GM23338 (cell line): ENCODE data around the gene GRID1. TPM values are rescaled to one million over a fixed set of nuclear protein-coding genes. Genes with fewer than 3 reads are reported as not detected.

Experiments used
- ATAC-seq: fragments of 200-7000 bp; cut with Tn5 transposase; 3 replicates; pipeline ENCODE4 v1.9.1; 2020
- DNase-seq: peaks from one replicate; pipeline ENCODE4 v3.0.0-alpha.2; 2015; ENCODE audit warnings: low spot score
- H2AFZ ChIP-seq: fragments of 200-600 bp; sonication (generic); 2 replicates; pipeline ENCODE4 v1.8.0; 2016; ENCODE audit warnings: antibody characterized with exemption, mild to moderate bottlenecking, moderate library complexity
- H3F3A ChIP-seq: fragments of 200-600 bp; sonication (generic); replicated peaks from 2 replicates; pipeline ENCODE4 v1.8.0; 2017; ENCODE audit warnings: antibody characterized with exemption, mixed run types, low read depth
- H3K27ac ChIP-seq: fragments of 200-600 bp; sonication (generic); 2 replicates; pipeline ENCODE4 v1.6.1; 2016; ENCODE audit warnings: low read depth
- H3K27me3 ChIP-seq: fragments of 200-600 bp; sonication (generic); 2 replicates; pipeline ENCODE4 v1.8.0; 2016; ENCODE audit warnings: mild to moderate bottlenecking, mixed run types, moderate library complexity; ENCODE audit not compliant: insufficient read depth
- H3K36me3 ChIP-seq: fragments of 200-600 bp; sonication (generic); 2 replicates; pipeline ENCODE4 v1.8.0; 2016; ENCODE audit warnings: mild to moderate bottlenecking; ENCODE audit not compliant: insufficient read depth
- H3K4me1 ChIP-seq: fragments of 200-600 bp; sonication (generic); 2 replicates; pipeline ENCODE4 v1.8.0; 2016; ENCODE audit warnings: mild to moderate bottlenecking, moderate library complexity; ENCODE audit not compliant: insufficient read depth
- H3K4me2 ChIP-seq: fragments of 200-600 bp; sonication (generic); 2 replicates; pipeline ENCODE4 v1.7.1; 2017; ENCODE audit warnings: mixed run types
- H3K4me3 ChIP-seq: fragments of 200-600 bp; sonication (generic); 2 replicates; pipeline ENCODE4 v1.6.1; 2016; ENCODE audit warnings: mixed run types
- H3K79me2 ChIP-seq: fragments of 200-600 bp; sonication (generic); replicated peaks from 2 replicates; pipeline ENCODE4 v1.8.0; 2017; ENCODE audit warnings: mild to moderate bottlenecking; ENCODE audit not compliant: insufficient read depth
- H3K9me2 ChIP-seq: fragments of 200-600 bp; sonication (generic); 2 replicates; pipeline ENCODE4 v1.8.0; 2017; ENCODE audit not compliant: insufficient read depth
- H4K20me1 ChIP-seq: fragments of 200-600 bp; sonication (generic); replicated peaks from 2 replicates; pipeline ENCODE4 v1.8.0; 2017; ENCODE audit warnings: mild to moderate bottlenecking; ENCODE audit not compliant: insufficient read depth
- H3K27ac Mint-ChIP-seq: 2 replicates; pipeline ENCODE4 v1.8.0; 2020; ENCODE audit warnings: inconsistent platforms, mild to moderate bottlenecking, moderate library complexity, mixed read lengths
- H3K27me3 Mint-ChIP-seq: 3 replicates; pipeline ENCODE4 v1.8.0; 2022; ENCODE audit warnings: low read depth, mild to moderate bottlenecking, moderate library complexity, mixed read lengths, inconsistent platforms; ENCODE audit not compliant: insufficient read depth, poor library complexity
- H3K36me3 Mint-ChIP-seq: 3 replicates; pipeline ENCODE4 v1.8.0; 2021; ENCODE audit warnings: low read depth, mild to moderate bottlenecking, inconsistent platforms, moderate library complexity, mixed read lengths
- H3K4me1 Mint-ChIP-seq: 3 replicates; pipeline ENCODE4 v1.8.0; 2020; ENCODE audit warnings: mild to moderate bottlenecking, inconsistent platforms, mixed read lengths
- H3K4me3 Mint-ChIP-seq: 3 replicates; pipeline ENCODE4 v1.8.0; 2021; ENCODE audit warnings: moderate library complexity, mild to moderate bottlenecking, inconsistent platforms, mixed read lengths
- H3K9me3 Mint-ChIP-seq: 3 replicates; pipeline ENCODE4 v1.8.0; 2020; ENCODE audit warnings: moderate library complexity, mild to moderate bottlenecking, inconsistent platforms, mixed read lengths
- CREB1 ChIP-seq: fragments of 250-450 bp; sonication (Bioruptor Pico); IDR thresholded peaks from 2 replicates; pipeline ENCODE4 v1.5.0; 2020; ENCODE audit warnings: low read depth, mild to moderate bottlenecking, moderate library complexity
- ETS1 ChIP-seq: IDR thresholded peaks from 2 replicates; pipeline ENCODE4 v1.6.1; 2016; ENCODE audit warnings: antibody characterized with exemption
- EZH2 ChIP-seq: fragments of 200-600 bp; sonication (generic); IDR thresholded peaks from one replicate; pipeline ENCODE4 v1.8.0; 2017; ENCODE audit warnings: antibody characterized with exemption, mild to moderate bottlenecking, low read depth; ENCODE audit not compliant: unreplicated experiment
- EZH2phosphoT487 ChIP-seq: fragments of 200-600 bp; sonication (generic); IDR thresholded peaks from one replicate; pipeline ENCODE4 v1.8.1; 2018; ENCODE audit warnings: antibody characterized with exemption; ENCODE audit not compliant: unreplicated experiment
- JUNB ChIP-seq: IDR thresholded peaks from one replicate; pipeline ENCODE4 v1.6.1; 2016; ENCODE audit warnings: antibody characterized with exemption; ENCODE audit not compliant: unreplicated experiment
- POLR2AphosphoS5 ChIP-seq: IDR thresholded peaks from 2 replicates; pipeline ENCODE4 v1.6.1; 2016; ENCODE audit warnings: antibody characterized with exemption, low read depth
- STAT1 ChIP-seq: IDR thresholded peaks from one replicate; pipeline ENCODE4 v1.6.1; 2016; ENCODE audit warnings: antibody characterized with exemption; ENCODE audit not compliant: unreplicated experiment
- ZNF114 ChIP-seq: fragments of 250-450 bp; sonication (Bioruptor Pico); IDR thresholded peaks from 2 replicates; pipeline ENCODE4 v1.5.0; 2020; ENCODE audit warnings: mild to moderate bottlenecking, moderate library complexity
- ZNF331 ChIP-seq: fragments of 250-450 bp; sonication (Bioruptor Pico); IDR thresholded peaks from 2 replicates; pipeline ENCODE4 v1.5.0; 2020; ENCODE audit warnings: low read depth, mild to moderate bottlenecking, moderate library complexity
- polyA plus RNA-seq: library from polyadenylated mRNA; unstranded; fragments of >200 nt; fragmentation: Nextera tagmentation; extraction: Ambion mirVana; gene quantifications from 2 replicates; pipeline ENCODE4 v1.2.1, GENCODE V29; 2016
- total RNA-seq: library from RNA; depleted of rRNA; stranded (reverse); fragments of >200 nt; shearing (Covaris generic); gene quantifications from 2 replicates; pipeline ENCODE4 v1.2.3, GENCODE V29; 2014
- TF ChIP-seq, protein P1 (sequence below), 2 experiments: fragments of 200-600 bp in 1 of 2; sonication (generic) in 1 of 2; conservative IDR thresholded peaks; 2 replicates each; pipeline versions ENCODE4 v1.5.1 to v1.6.1; 2016 to 2017; ENCODE audit warnings: antibody characterized with exemption in 2 of 2, low read depth in 2 of 2, mild to moderate bottlenecking in 2 of 2, moderate library complexity in 1 of 2

GRID1 gene
- total and polyA plus RNA-seq, 2 experiments from 2014 or later, result 0.14 to 0.15 TPM

DNA sequence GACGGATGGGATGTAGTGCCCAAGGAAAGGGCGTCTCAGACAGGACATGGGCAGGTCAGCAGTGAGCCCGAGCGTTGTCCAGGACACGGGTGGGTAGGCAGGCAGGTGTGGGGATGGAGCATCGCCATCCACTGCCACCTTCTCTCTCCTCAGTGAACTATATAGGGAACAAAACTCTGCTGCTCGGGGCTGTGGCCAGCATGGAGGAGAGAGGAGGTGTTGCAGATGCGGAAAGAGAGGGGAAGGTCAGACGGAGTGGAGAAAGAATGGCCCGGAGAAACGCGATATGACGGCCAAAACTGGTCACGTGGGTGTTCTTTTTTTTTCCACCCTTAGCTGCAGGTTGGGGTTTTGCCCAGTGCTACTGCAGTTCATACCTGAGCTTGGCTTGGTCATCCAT, 71.2 kb downstream of the GRID1 start:
- no peaks in the 10 kb centered on the region for H4K20me1 ChIP-seq
- no peaks in the 10 kb centered on the region for H3K36me3 ChIP-seq
- Mint-ChIP-seq H3K27ac (no peak overlapping the region), H3K27me3 (peaks cover 14% of the 10 kb centered on the region), H3K4me1 (peaks cover 34% of the 10 kb centered on the region), H3K36me3 (no peaks in the 10 kb centered on the region; the same call in 2 of the 3 replicates), H3K9me3 (no peaks in the 10 kb centered on the region), H3K4me3 (no peak overlapping the region)
- no peaks in the 10 kb centered on the region for H3K9me2 ChIP-seq
- no peaks in the 10 kb centered on the region for H3K27me3 ChIP-seq
- H2AFZ ChIP-seq, result no peak overlapping the region
- no peak for DNase-seq
- H3K4me2 ChIP-seq, result no peak overlapping the region
- H3K4me1 ChIP-seq, result peaks cover 19% of the 10 kb centered on the region
- H3K79me2 ChIP-seq, result no peaks in the 10 kb centered on the region
- no peak overlapping the region for H3K4me3 ChIP-seq
- no peak overlapping the region for H3K27ac ChIP-seq
- ATAC-seq, result no peak
- TF ChIP-seq JUNB (no peak), ETS1 (no peak), STAT1 (no peak), CREB1 (CRISPR knock-in tag) (no peak), EZH2phosphoT487 (no peak), ZNF331 (CRISPR knock-in tag) (no peak)
- TF ChIP-seq, protein P1, sequence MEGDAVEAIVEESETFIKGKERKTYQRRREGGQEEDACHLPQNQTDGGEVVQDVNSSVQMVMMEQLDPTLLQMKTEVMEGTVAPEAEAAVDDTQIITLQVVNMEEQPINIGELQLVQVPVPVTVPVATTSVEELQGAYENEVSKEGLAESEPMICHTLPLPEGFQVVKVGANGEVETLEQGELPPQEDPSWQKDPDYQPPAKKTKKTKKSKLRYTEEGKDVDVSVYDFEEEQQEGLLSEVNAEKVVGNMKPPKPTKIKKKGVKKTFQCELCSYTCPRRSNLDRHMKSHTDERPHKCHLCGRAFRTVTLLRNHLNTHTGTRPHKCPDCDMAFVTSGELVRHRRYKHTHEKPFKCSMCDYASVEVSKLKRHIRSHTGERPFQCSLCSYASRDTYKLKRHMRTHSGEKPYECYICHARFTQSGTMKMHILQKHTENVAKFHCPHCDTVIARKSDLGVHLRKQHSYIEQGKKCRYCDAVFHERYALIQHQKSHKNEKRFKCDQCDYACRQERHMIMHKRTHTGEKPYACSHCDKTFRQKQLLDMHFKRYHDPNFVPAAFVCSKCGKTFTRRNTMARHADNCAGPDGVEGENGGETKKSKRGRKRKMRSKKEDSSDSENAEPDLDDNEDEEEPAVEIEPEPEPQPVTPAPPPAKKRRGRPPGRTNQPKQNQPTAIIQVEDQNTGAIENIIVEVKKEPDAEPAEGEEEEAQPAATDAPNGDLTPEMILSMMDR (conservative IDR thresholded peaks at IDR 0.05; ENCODE audit: low read depth in 2 of 2), result no peak
- H3F3A ChIP-seq, result no peaks in the 10 kb centered on the region

DNA sequence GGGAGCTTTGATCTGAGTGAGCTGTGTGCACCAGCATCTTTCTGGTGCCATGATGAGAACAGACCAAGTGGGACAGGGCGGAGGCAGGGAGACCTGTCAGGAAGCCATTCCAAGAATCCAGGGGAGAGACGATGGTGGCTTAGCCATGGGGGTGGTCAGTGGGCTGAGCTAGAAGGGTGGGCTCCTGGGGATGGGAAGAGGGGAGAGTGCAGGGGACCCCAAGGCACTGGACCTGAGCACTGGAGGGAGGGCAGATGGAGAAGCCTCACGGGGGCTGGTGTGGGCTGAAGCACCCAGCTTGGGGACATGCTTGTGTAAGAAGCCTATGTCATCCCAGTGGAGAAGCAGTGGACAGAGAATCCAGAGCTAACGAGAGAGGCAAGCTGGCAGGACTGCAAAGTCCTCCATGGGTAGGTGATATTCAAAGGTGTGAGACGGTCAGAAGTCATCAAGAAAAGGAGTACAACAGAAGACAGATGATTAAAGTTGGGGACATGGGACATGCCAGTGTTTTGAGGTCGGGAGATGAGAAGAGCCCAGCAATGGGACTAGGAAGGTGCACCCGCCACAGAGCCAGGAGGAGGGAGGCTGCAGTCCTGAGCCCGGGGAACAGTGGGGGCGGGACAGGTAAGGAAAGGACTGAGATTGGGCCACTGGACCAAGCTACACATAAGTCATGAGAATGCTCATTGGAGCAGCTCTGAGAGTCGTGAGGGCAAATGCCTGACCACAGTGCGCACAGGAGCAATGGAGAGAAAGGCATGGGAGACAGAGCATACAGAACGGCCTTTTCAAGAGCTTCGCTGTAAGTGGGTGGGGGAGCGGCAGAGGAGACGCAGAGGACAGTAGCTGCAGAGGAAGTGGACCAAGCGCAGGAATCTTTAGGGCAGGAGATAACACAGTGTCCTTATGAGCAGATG, 72.0 kb downstream of the GRID1 start:
- no peaks in the 10 kb centered on the region for H3K9me3 Mint-ChIP-seq
- Histone ChIP-seq H3K4me1 (peaks cover 19% of the 10 kb centered on the region), H3K27me3 (no peaks in the 10 kb centered on the region), H3F3A (no peaks in the 10 kb centered on the region), H3K27ac (no peak overlapping the region), H3K4me2 (no peak overlapping the region), H3K36me3 (no peaks in the 10 kb centered on the region), H2AFZ (no peak overlapping the region), H4K20me1 (no peaks in the 10 kb centered on the region), H3K4me3 (no peak overlapping the region), H3K79me2 (no peaks in the 10 kb centered on the region), H3K9me2 (no peaks in the 10 kb centered on the region)
- no peak for ATAC-seq
- no peak for DNase-seq
- peaks cover 34% of the 10 kb centered on the region for H3K4me1 Mint-ChIP-seq
- peaks cover 2% of the 10 kb centered on the region; the same call in 1 of the 3 replicates for H3K36me3 Mint-ChIP-seq
- no peak overlapping the region for H3K27ac Mint-ChIP-seq
- no peak overlapping the region for H3K4me3 Mint-ChIP-seq
- peaks cover 14% of the 10 kb centered on the region for H3K27me3 Mint-ChIP-seq
- TF ChIP-seq CREB1 (CRISPR knock-in tag) (no peak), ZNF114 (CRISPR knock-in tag) (no peak), EZH2 (no peak), JUNB (no peak), EZH2phosphoT487 (no peak), ETS1 (no peak), STAT1 (no peak), POLR2AphosphoS5 (no peak)
- TF ChIP-seq, protein P1 (conservative IDR thresholded peaks at IDR 0.05; ENCODE audit: low read depth in 2 of 2), result no peak
